Effector CD8-positive, alpha-beta T cell (primary cell): ENCODE measurements around the gene CAB39L.

Experiments used
- DNase-seq: peaks from one replicate; lab custom pipeline; 2025; lab: John Stamatoyannopoulos, UW

CAB39L gene

GRCh38 chr13:49287995-49288394, 155.9 kb downstream of the CAB39L start:
- DNase-seq: no peak

DNA sequence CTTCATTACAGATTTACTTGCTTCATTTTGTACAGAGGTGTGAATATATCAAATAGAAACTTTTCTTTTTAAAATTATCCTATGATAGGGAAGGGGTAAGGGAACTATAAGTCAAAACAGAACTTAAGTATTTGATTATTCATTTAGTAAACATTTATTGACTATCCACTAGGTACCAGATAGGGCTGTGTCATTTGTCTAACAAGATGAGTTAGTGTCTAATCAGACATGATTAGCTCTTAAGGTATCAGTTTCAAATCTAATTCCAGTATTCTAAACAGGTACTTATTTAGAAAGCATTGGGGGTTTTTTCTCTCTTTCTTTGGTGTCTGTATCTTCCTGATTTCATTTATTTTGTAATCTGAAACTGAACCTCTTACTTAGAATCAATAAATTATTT, 164.0 kb downstream of the CAB39L start:
- DNase-seq: no peak

DNA sequence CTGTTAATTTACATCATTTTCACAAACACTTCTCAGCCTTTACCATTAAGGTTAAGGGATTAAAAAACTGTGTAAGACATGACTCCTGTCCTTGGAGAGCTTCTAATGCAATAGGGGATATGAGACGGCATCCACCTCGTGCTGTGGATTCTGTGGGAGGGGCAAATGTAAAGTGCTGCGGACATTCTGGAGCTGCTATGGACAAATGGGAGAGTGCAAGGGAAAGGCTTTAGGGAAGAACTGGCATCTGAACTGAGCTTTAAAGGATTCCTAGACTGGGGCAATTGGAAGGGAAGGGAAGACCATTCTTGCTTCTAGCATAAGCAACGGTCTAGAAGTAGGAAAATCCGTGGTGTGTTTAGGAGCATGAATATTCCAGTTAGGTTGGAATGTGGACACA, 164.8 kb downstream of the CAB39L start:
- no peak for DNase-seq

DNA sequence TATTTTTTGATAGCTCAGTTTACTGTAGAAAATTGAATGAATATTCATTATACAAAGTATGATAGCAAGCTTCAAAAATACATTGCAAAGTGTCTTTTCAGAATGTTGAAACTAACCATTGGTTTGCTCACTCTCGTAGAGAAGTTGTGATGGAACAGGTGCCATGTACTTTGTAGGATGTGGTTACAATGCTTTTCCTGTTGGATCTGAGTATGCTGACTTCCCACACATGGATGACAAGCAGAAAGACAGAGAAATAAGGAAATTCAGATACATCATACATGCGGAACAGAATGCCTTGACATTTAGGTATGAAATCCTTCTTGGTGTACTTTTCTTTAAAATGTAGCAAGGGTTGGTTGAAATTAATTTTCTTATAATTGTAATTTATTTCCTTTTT, 165.7 kb downstream of the CAB39L start:
- DNase-seq: no peak

GRCh38 chr13:49272296-49272695, 171.6 kb downstream of the CAB39L start:
- no peak for DNase-seq

GRCh38 chr13:49271264-49271663, 172.6 kb downstream of the CAB39L start:
- DNase-seq: no peak

DNA sequence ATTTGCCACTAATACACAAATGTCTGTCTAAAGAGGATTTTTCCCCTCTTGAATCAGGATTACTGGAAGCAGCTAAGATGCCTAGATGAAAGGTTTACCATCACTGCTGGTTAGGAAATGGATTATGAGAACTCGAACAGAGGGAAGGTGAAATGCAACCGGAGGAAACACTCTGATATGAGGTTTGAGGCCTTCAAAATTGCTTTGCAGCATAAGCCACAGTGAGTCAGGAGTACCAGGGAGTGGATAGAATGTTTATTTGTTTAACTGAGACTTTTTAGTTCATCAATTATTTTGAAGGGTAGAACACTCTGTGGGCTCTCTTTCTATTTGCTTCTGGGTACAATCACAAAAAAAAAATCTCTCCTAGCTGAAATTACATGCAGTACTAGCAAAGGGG, 178.0 kb downstream of the CAB39L start:
- DNase-seq: no peak

GRCh38 chr13:49262634-49263033, 181.2 kb downstream of the CAB39L start:
- no peak for DNase-seq

GRCh38 chr13:49259586-49259985, 184.3 kb downstream of the CAB39L start:
- no peak for DNase-seq
